MCF 10A (cell line): ENCODE data around the gene UBE4A. TPM values are rescaled to one million over a fixed set of nuclear protein-coding genes. Genes with fewer than 3 reads are reported as not detected.

Experiments used
- BruUV-seq: library from RNA; stranded (reverse); fragments of 400-500 nt; replicated peaks from 2 replicates; lab custom pipeline; 2021; lab: Mats Ljungman, UMichigan
- CTCF ChIA-PET: fragments of 300-600 bp; sonication (Branson Sonifier 250); formaldehyde crosslinking; extraction: SDS; loops from one replicate; lab custom pipeline; 2021; ENCODE audit warnings: antibody characterized with exemption, inconsistent platforms; lab: Yijun Ruan, JAX
- POLR2A ChIA-PET: fragments of 300-600, 350-650 bp; sonication (Branson Sonifier 250); formaldehyde crosslinking; extraction: SDS; loops from one replicate; lab custom pipeline; 2020; ENCODE audit warnings: antibody characterized with exemption, inconsistent platforms; lab: Yijun Ruan, JAX
- DNase-seq: peaks from one replicate; pipeline ENCODE4 v3.0.0-alpha.2; 2018; ENCODE audit not compliant: unreplicated experiment
- H3K27ac Mint-ChIP-seq: one replicate; pipeline ENCODE4 v1.8.0; 2022; ENCODE audit warnings: mild to moderate bottlenecking, low read depth, mixed read lengths; ENCODE audit not compliant: unreplicated experiment
- H3K27me3 Mint-ChIP-seq: one replicate; pipeline ENCODE4 v1.8.0; 2022; ENCODE audit warnings: mixed read lengths; ENCODE audit not compliant: insufficient read depth, unreplicated experiment
- H3K36me3 Mint-ChIP-seq: one replicate; pipeline ENCODE4 v1.8.0; 2022; ENCODE audit warnings: mild to moderate bottlenecking, moderate library complexity, mixed read lengths; ENCODE audit not compliant: insufficient read depth, unreplicated experiment
- H3K4me1 Mint-ChIP-seq: one replicate; pipeline ENCODE4 v1.8.0; 2022; ENCODE audit warnings: mixed read lengths; ENCODE audit not compliant: insufficient read depth, unreplicated experiment
- H3K4me3 Mint-ChIP-seq: one replicate; pipeline ENCODE4 v1.8.0; 2022; ENCODE audit warnings: mild to moderate bottlenecking, moderate library complexity, mixed read lengths; ENCODE audit not compliant: unreplicated experiment
- H3K9me3 Mint-ChIP-seq: one replicate; pipeline ENCODE4 v1.8.0; 2022; ENCODE audit warnings: mixed read lengths; ENCODE audit not compliant: unreplicated experiment
- intact Hi-C: fragments of 100-400 bp; cut with micrococcal nuclease; formaldehyde crosslinking; loops from 2 replicates; pipeline ENCODE4 v1.14.1; 2022
- total RNA-seq: library from RNA; stranded (reverse); gene quantifications from 2 replicates; pipeline ENCODE4 v1.2.3, GENCODE V29; 2022
- TF ChIP-seq, protein P1 (sequence below): fragments of 200-600 bp; IDR thresholded peaks from one replicate; pipeline ENCODE4 v1.8.0; 2022; ENCODE audit warnings: antibody characterized with exemption, mild to moderate bottlenecking; ENCODE audit not compliant: unreplicated experiment

Gene UBE4A
- total RNA-seq, 1 experiment from 2014 or later = 41.0 TPM

DNA sequence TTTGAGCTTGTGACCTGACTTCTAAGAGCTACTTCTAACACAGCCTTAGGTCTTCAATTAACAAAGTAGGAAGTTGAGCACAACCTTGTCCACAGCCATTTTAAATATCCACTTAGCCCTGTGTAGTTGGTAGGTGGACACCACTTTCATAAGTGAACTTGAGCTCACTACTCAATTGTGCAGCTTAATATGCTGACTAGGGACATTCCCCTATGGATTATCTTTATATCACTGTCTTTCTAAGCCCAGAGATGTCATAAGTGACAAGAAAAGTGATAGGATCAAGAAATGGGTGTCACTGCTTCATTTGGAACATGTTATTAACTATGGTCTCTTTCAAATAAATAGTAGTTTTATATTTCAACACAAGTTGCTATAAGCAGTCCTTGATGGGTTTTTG lies 38.0 kb downstream of the UBE4A start:
- no TSS peak for BruUV-seq
- H3K4me3 Mint-ChIP-seq = no peak overlapping the region
- H3K27me3 Mint-ChIP-seq = no peaks in the 10 kb centered on the region
- ChIA-PET POLR2A (interaction anchor here (0.5 to 1.5 kb wide), 7 partner anchors 8 to 57 kb away, joined by 3 to 5 read pairs (median 4); no protein-coding TSS in a partner anchor), CTCF (interaction anchor here (0.6 to 1.4 kb wide), 4 partner anchors 83 to 102 kb away, joined by 3 to 4 read pairs (median 4); no protein-coding TSS in a partner anchor)
- H3K36me3 Mint-ChIP-seq = peaks cover 58% of the 10 kb centered on the region
- H3K27ac Mint-ChIP-seq = no peak overlapping the region
- no peak for DNase-seq
- peaks cover 12% of the 10 kb centered on the region for H3K4me1 Mint-ChIP-seq
- TF ChIP-seq, protein P1, sequence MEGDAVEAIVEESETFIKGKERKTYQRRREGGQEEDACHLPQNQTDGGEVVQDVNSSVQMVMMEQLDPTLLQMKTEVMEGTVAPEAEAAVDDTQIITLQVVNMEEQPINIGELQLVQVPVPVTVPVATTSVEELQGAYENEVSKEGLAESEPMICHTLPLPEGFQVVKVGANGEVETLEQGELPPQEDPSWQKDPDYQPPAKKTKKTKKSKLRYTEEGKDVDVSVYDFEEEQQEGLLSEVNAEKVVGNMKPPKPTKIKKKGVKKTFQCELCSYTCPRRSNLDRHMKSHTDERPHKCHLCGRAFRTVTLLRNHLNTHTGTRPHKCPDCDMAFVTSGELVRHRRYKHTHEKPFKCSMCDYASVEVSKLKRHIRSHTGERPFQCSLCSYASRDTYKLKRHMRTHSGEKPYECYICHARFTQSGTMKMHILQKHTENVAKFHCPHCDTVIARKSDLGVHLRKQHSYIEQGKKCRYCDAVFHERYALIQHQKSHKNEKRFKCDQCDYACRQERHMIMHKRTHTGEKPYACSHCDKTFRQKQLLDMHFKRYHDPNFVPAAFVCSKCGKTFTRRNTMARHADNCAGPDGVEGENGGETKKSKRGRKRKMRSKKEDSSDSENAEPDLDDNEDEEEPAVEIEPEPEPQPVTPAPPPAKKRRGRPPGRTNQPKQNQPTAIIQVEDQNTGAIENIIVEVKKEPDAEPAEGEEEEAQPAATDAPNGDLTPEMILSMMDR = no peak
- intact Hi-C loops = no loop called here
- no peaks in the 10 kb centered on the region for H3K9me3 Mint-ChIP-seq

DNA sequence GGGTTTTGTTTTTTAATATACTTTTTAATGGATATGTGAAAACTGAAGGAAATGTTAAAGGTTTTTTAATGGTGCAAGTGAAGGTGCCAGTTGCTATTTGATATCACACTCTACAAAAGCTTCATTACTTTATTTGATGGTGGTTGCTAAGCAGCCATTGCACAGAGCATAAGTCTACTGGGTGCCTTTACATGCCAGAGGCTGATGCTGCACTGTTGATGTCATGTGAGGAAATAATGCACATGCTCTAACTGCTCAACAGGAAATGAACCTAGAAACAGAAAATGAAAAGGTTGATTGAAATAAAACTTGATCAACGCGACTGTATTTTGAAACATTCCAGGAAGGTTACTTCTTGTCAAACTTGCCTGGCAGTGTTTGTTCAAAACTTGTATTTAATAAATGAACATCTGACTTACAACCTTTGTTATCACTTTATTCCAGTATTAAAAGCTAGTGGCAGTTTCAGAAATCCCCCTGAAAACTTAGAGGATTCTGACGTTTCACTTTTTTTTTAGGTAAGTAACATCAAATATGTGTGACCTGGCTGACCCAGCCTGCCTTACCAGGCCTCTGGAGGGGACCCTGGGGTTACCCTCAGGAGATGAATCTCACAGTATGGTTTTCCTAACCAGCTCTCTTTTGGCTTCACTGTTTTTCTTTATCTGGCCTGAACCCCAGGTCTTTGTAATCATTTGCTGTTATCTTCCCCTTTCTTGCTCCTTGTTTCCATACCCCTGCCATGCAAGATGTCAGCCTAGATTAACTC lies 39.6 kb downstream of the UBE4A start:
- intact Hi-C loops = no loop called here
- BruUV-seq = no TSS peak
- no peaks in the 10 kb centered on the region for H3K27me3 Mint-ChIP-seq
- TF ChIP-seq, protein P1 = no peak
- peak overlapping the region; percentile 70 for H3K27ac Mint-ChIP-seq
- ChIA-PET POLR2A (interaction anchor here (0.6 to 2.2 kb wide), 6 partner anchors 9 to 176 kb away, joined by 3 to 5 read pairs (median 4); no protein-coding TSS in a partner anchor), CTCF (interaction anchor here (0.9 to 1.4 kb wide), 2 partner anchors 15 to 254 kb away, joined by 3 to 4 read pairs; no protein-coding TSS in a partner anchor)
- no peak overlapping the region for H3K4me3 Mint-ChIP-seq
- no peak for DNase-seq
- peaks cover 18% of the 10 kb centered on the region for H3K4me1 Mint-ChIP-seq
- H3K9me3 Mint-ChIP-seq = no peaks in the 10 kb centered on the region
- peaks cover 43% of the 10 kb centered on the region for H3K36me3 Mint-ChIP-seq

DNA sequence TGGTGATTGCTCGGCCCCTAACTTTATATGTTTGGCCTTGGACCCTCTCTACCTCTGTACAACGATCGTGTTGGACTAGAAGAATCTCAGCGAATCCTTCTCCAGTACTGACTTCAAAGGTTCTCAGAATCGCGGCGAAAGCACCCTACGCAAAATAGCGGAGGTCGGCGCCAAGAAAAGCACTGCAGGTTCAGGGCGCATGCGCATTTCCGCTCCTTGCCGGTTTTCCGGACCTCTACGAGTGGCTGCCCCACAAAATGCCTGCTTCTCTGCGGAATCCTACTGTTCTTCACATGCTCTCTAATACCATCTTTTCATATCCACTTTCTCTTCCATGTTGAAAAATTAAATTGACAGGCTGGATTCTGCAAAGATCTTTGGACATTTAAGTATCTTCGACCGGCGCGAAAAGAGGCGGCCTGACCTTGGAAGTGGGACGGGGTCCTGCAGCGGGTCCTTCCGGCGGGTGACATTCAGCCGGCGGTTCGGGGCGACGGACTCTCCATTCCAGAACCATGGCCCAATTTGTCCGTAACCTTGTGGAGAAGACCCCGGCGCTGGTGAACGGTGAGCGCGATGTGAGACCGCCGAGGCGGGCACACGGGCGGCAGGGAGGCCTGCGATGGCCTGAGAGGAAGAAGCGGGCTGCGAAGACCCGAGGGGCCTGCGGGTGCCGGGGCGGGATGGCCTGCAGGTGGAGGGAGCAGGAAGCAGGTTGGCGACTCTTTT lies 41.9 kb downstream of the UBE4A start, which contains the start of gene ATP5MG:
ATP5MG (plus strand) TSS at position 456 of the 729 bp plus-strand sequence; CDS start at position 516, 60 bp downstream.
- H3K9me3 Mint-ChIP-seq = no peaks in the 10 kb centered on the region
- POLR2A ChIA-PET = interaction anchor here (0.6 to 6.3 kb wide), 26 partner anchors 8 to 618 kb away, joined by 3 to 78 read pairs (median 4); partner anchors contain the start of genes KMT2A, MPZL3 and UBE4A
- no TSS peak for BruUV-seq
- CTCF ChIA-PET = interaction anchor here (0.6 to 1.7 kb wide), 6 partner anchors 11 to 256 kb away, joined by 3 to 11 read pairs (median 3); no protein-coding TSS in a partner anchor
- H3K27ac Mint-ChIP-seq = peak within 1 kb of the TSS; percentile 93
- DNase-seq = peak; percentile 92
- H3K4me3 Mint-ChIP-seq = peak within 1 kb of the TSS; percentile 81
- intact Hi-C loops = loop anchor here (1.0 kb wide), 2 partner anchors 36 to 87 kb away; no protein-coding TSS in a partner anchor
- H3K27me3 Mint-ChIP-seq = no peaks in the 10 kb centered on the region
- H3K36me3 Mint-ChIP-seq = peaks cover 28% of the 10 kb centered on the region
- peaks cover 35% of the 10 kb centered on the region for H3K4me1 Mint-ChIP-seq
- TF ChIP-seq, protein P1 = no peak
